ENCODE data around the gene DAD1.
A peak's percentile ranks its signal among the peaks of the same experiment; 100 is the strongest.
"Not testable (repeated sequence)": the region's sequence is repeated elsewhere in the genome, so short reads cannot be mapped to it uniquely, and the experiment has no call there.

The DAD1 gene

DNA sequence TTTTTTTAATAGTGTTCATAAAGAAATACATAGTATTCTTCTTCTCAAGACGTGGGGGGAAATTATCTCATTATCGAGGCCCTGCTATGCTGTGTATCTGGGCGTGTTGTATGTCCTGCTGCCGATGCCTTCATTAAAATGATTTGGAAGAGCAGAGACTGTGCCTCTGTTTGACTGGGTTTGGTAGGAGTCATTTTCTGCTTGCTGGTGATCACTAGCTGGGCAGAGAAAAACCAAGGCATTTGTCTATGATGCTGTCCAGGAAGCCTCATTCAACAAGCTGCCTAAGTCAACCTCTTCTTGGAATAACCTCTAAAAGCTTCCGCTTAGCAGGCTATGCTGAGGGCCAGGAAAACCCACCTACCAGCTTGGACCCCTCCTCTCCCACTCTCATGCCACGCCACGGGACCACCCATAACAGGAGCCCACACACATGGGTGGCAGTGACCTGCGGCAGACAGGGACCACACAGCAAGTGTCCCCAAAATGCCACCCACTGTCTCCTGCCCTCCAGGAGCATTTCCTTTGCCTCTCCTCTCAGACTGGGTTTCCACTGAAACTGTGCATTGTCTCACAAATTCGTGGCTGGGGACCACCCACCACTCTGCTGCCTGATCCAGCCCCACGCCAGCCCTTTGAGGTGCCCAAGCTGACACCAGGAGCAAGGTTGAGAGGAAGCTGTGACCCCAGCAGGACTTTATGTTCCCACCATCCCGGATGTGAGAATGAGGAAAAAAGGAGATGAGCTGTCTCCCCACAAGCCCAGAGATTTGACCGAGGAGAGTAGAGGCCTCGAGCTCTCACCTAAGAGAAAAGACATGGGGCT lies 36.8 kb downstream of the DAD1 start:
- no peak for DNase-seq (ENCODE audit: low read depth)

GRCh38 chr14:22551605-22551997 lies 37.4 kb downstream of the DAD1 start:
- no peak for DNase-seq (ENCODE audit: low read depth)

- DNase-seq (ENCODE audit: low read depth) = peak; percentile 57
Measured at GRCh38 chr14:22549981-22550673, 38.9 kb downstream of the DAD1 start.

DNA sequence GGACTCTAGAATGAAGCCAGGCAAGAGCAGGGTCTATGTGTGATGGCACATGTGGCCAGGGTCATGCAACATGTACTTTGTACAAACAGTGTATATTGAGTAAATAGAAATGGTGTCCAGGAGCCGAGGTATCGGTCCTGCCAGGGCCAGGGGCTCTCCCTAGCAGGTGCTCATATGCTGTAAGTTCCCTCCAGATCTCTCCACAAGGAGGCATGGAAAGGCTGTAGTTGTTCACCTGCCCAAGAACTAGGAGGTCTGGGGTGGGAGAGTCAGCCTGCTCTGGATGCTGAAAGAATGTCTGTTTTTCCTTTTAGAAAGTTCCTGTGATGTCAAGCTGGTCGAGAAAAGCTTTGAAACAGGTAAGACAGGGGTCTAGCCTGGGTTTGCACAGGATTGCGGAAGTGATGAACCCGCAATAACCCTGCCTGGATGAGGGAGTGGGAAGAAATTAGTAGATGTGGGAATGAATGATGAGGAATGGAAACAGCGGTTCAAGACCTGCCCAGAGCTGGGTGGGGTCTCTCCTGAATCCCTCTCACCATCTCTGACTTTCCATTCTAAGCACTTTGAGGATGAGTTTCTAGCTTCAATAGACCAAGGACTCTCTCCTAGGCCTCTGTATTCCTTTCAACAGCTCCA lies 39.6 kb downstream of the DAD1 start:
- DNase-seq (ENCODE audit: low read depth) = no peak

GRCh38 chr14:22547948-22548750 lies 40.9 kb downstream of the DAD1 start:
- DNase-seq (ENCODE audit: low read depth) = no peak

DNA sequence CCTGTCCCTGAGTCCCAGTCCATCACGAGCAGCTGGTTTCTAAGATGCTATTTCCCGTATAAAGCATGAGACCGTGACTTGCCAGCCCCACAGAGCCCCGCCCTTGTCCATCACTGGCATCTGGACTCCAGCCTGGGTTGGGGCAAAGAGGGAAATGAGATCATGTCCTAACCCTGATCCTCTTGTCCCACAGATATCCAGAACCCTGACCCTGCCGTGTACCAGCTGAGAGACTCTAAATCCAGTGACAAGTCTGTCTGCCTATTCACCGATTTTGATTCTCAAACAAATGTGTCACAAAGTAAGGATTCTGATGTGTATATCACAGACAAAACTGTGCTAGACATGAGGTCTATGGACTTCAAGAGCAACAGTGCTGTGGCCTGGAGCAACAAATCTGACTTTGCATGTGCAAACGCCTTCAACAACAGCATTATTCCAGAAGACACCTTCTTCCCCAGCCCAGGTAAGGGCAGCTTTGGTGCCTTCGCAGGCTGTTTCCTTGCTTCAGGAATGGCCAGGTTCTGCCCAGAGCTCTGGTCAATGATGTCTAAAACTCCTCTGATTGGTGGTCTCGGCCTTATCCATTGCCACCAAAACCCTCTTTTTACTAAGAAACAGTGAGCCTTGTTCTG lies 41.6 kb downstream of the DAD1 start:
- DNase-seq (ENCODE audit: low read depth) = no peak

DNA sequence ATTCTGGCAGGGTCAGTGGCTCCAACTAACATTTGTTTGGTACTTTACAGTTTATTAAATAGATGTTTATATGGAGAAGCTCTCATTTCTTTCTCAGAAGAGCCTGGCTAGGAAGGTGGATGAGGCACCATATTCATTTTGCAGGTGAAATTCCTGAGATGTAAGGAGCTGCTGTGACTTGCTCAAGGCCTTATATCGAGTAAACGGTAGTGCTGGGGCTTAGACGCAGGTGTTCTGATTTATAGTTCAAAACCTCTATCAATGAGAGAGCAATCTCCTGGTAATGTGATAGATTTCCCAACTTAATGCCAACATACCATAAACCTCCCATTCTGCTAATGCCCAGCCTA lies 42.3 kb downstream of the DAD1 start:
- no peak for DNase-seq (ENCODE audit: low read depth)

DNA sequence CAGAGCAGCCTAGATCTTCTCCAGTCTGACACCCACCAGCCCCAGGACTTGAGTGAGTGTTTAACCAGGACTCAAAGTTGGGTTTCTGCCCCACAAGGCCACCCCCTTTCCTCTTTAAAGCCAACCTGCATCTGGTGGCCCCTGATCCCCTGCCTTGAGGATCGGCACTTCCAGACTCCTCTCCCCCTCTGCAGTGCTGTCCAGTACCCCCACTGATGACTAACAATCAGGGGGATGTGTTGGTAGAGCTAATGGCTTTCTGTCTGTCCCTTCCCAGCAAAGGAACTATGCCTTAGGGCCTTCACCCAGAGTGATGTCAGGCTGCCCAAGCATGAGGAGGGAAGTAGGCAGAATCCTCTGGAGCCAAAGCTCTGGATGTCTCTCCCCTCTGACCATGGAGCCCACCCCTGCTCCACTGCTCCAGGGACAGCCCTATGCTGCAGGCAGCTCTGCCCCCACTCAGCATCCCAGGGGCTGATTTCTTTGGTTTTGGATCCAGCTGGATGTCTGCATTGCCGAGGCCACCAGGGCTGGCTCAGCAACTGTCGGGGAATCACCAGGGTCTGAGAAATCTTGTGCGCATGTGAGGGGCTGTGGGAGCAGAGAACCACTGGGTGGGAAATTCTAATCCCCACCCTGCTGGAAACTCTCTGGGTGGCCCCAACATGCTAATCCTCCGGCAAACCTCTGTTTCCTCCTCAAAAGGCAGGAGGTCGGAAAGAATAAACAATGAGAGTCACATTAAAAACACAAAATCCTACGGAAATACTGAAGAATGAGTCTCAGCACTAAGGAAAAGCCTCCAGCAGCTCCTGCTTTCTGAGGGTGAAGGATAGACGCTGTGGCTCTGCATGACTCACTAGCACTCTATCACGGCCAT lies 42.9 kb downstream of the DAD1 start:
- DNase-seq (ENCODE audit: low read depth) = no peak

GRCh38 chr14:22544881-22545420 lies 44.1 kb downstream of the DAD1 start:
- DNase-seq (ENCODE audit: low read depth) = no peak

DNA sequence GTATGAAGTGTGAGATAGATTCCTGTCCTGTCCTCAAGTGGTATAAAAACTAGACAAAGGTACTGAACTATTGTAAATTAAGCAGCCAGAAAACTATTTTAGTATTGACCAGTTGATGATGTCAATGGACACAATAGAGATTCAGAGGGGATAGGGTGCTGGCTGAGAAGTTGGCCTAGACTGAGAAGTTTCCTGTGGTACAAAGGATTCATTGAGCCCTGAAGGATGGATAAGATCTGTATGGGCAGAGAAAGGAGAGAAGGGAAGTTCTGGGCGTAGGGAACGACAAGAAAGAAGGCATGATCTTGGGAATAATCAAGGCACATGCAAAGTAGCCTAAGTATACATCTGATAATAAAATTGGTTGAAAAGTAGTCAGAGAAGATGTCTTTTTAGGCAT lies 44.6 kb downstream of the DAD1 start:
- DNase-seq (ENCODE audit: low read depth) = no peak

GRCh38 chr14:22543570-22544357 lies 45.3 kb downstream of the DAD1 start:
- not testable (repeated sequence) for DNase-seq (ENCODE audit: low read depth)

DNA sequence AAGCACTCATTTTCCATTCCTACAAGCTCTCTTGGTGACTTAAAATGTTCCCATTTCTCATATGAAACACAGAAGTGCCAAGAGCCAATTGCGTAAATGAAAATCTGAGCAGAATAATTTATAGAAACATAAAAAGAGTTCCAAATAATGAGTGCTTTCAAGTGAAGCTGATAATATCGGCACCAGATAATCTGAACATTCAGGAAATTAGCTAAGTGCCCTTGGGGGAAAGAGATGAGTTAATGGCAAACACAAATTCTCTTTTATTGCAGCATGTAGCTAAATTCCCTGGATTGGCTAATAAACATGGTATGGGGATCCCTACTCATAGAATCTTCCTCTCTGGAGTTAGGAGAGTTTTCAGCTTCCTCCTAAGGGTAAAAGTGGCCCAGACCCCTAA lies 46.7 kb downstream of the DAD1 start:
- no peak for DNase-seq (ENCODE audit: low read depth)

DNA sequence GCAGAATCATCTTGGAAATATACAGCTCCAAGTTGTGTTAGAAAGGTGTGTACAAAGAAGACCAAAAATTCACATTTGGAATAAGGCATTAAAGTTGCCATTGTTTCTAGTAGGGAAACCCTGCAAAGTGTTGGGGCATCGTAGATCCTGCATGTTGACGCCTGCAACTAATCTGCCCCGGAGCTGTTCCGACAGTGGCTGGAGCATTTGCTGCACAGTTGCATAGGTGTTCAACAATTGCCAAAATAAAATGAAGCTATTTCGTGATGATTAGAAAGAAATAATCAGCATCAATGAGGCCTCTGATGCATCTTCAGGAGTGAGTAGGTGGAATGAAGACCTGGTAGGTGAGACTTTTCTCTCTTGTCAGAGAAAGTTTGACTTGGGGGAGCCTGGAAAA lies 47.3 kb downstream of the DAD1 start:
- no peak for DNase-seq (ENCODE audit: low read depth)

GRCh38 chr14:22540811-22541360 lies 48.1 kb downstream of the DAD1 start:
- DNase-seq (ENCODE audit: low read depth) = no peak

DNA sequence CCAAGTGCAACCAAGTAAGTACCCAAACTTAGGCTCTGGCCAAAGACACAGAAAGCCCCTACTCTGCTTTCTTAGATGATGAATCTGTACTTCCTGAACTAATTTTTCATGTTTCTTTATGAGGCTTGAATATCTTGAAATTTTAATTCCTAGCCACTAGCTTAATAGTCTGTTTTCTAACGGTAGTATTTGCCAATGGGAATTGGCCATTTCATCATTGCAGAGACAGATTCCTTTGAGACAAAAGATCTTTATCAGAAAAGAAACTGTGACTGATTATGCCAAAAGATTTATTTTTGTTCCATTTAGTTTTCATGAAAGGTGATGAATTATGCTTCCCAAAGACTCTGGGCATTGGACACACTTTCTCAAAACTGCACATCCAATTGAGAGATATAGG lies 48.7 kb downstream of the DAD1 start:
- DNase-seq (ENCODE audit: low read depth) = no peak

- no peak for DNase-seq (ENCODE audit: low read depth)
Measured at GRCh38 chr14:22539831-22540230, 49.2 kb downstream of the DAD1 start.

GRCh38 chr14:22538671-22539228 lies 50.3 kb downstream of the DAD1 start:
- no peak for DNase-seq (ENCODE audit: low read depth)

DNA sequence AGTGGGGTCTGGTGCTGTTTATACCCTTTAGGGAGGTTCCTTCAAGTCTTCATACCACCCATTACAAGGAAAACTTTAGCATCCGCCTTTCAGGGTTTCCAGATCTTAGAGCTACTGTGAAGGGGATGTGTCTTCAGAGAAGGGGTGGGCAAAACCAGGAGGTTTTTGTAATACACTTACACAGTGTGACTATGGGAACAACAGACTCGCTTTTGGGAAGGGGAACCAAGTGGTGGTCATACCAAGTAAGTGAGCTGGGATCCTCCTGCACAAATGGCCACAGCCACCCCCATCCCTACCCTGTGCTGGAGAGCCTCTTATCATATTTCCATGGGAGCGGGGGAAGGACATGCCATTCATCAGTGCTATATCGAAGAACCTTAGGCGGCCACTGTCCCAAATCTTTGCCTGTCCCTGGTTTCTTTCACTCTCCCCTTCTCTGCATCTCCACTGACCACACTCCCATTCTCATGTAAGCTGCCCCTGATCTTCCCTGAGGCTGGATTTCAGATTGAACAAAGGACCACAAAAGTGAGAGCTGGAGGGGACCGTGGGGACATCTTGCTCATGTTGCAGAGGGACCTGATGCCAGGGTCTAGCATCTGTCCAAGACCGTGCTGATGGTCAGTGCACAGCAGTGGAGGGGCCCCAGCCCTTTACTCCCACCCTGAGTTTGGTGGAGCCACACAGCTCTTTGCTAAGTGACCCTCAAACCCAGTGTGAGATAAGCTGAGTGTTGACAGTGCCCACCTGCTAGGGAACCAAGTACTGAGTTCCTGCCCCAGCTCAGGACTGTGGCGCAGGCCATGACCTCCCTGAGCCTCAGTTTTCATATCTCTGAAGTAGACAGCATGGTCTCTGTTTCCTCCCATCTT lies 51.4 kb downstream of the DAD1 start:
- no peak for DNase-seq (ENCODE audit: low read depth)

All from T follicular helper cell (primary cell).